Keratinocyte (primary cell): ENCODE results near the gene SULT1C4. TPM values are rescaled to one million over a fixed set of nuclear protein-coding genes. Genes with fewer than 3 reads are reported as not detected.

ENCODE experiments used
- DNase-seq: peaks from one replicate; pipeline ENCODE4 v3.0.0-alpha.2; 2011; ENCODE audit warnings: low read depth, missing footprints, low spot score
- FAIRE-seq: peaks from 2 replicates; lab custom pipeline; 2011; peaks lifted over from hg19 to GRCh38; lab: Jason Lieb, UNC
- H2AFZ ChIP-seq: 2 replicates; pipeline ENCODE4 v1.6.0; 2012; ENCODE audit warnings: low read length, control low read depth, inconsistent platforms; ENCODE audit not compliant: control insufficient read depth
- H3K27ac ChIP-seq: 2 replicates; pipeline ENCODE4 v1.5.1; 2011; ENCODE audit warnings: low read length; ENCODE audit not compliant: control insufficient read depth, insufficient read depth
- H3K27me3 ChIP-seq: 3 replicates; pipeline ENCODE4 v1.6.0; 2011; ENCODE audit warnings: low read length; ENCODE audit not compliant: control insufficient read depth, insufficient read depth; ENCODE audit errors: extremely low read depth
- H3K36me3 ChIP-seq, 2 experiments: 2 replicates in 1 of 2; 3 replicates in 1 of 2; pipeline ENCODE4 v1.5.1; 2011; ENCODE audit warnings: low read length in 2 of 2, mild to moderate bottlenecking in 1 of 2; ENCODE audit not compliant: control insufficient read depth in 2 of 2, insufficient read depth in 2 of 2; ENCODE audit errors: extremely low read depth in 1 of 2
- H3K4me1 ChIP-seq: 3 replicates; pipeline ENCODE4 v1.5.1; 2011; ENCODE audit warnings: low read length; ENCODE audit not compliant: control insufficient read depth, insufficient read depth; ENCODE audit errors: extremely low read depth
- H3K4me2 ChIP-seq: 3 replicates; pipeline ENCODE4 v1.6.0; 2011; ENCODE audit warnings: low read depth, low read length; ENCODE audit not compliant: control insufficient read depth, insufficient read depth; ENCODE audit errors: extremely low read depth
- H3K4me3 ChIP-seq, 3 experiments: fragments of 200-600 bp in 1 of 3; sonication (generic) in 1 of 3; 2 replicates in 2 of 3; 3 replicates in 1 of 3; pipeline ENCODE4 v1.5.1; 2011 to 2016; ENCODE audit warnings: low read length in 3 of 3, mild to moderate bottlenecking in 3 of 3, control low read depth in 2 of 3, inconsistent platforms in 1 of 3, low read depth in 1 of 3, mixed read lengths in 1 of 3, mixed run types in 1 of 3, moderate library complexity in 1 of 3; ENCODE audit not compliant: control insufficient read depth in 2 of 3, insufficient read depth in 2 of 3; ENCODE audit errors: extremely low read depth in 1 of 3
- H3K79me2 ChIP-seq: 2 replicates; pipeline ENCODE4 v1.6.0; 2012; ENCODE audit warnings: low read length; ENCODE audit not compliant: control insufficient read depth, insufficient read depth
- H3K9ac ChIP-seq: 3 replicates; pipeline ENCODE4 v1.6.0; 2011; ENCODE audit warnings: low read length; ENCODE audit not compliant: control insufficient read depth, insufficient read depth; ENCODE audit errors: extremely low read depth
- H3K9me1 ChIP-seq: 3 replicates; pipeline ENCODE4 v1.6.0; 2011; ENCODE audit warnings: low read length; ENCODE audit not compliant: control insufficient read depth, insufficient read depth; ENCODE audit errors: extremely low read depth
- H3K9me3 ChIP-seq: 2 replicates; pipeline ENCODE4 v1.5.1; 2012; ENCODE audit warnings: low read depth, low read length; ENCODE audit not compliant: control insufficient read depth
- H4K20me1 ChIP-seq: 3 replicates; pipeline ENCODE4 v1.6.0; 2011; ENCODE audit warnings: low read length; ENCODE audit not compliant: control insufficient read depth, insufficient read depth; ENCODE audit errors: extremely low read depth
- EZH2 ChIP-seq: IDR thresholded peaks from one replicate; pipeline ENCODE4 v1.6.1; 2012; ENCODE audit warnings: inconsistent platforms, mild to moderate bottlenecking, low read length, moderate library complexity
- dilution Hi-C: fragments of 300-500 bp; cut with MboI; formaldehyde crosslinking; loops from one replicate; pipeline ENCODE4 v1.7.0; 2020; ENCODE audit warnings: low sequenced_read_pairs; ENCODE audit not compliant: extremely low pct_ligation_motif_present
- polyA plus RNA-seq, 5 experiments: library from polyadenylated mRNA; depleted of rRNA in 3 of 5; stranded (reverse) in 3 of 5; stranded (forward) in 1 of 5; unstranded in 1 of 5; fragments of >200 nt; gene quantifications; 1 replicate in 1 of 5; 2 replicates in 3 of 5; 3 replicates in 1 of 5; pipeline versions ENCODE4 v1.2.1 to v1.2.3, GENCODE V29; 2011 to 2012; ENCODE audit warnings: missing spikeins in 2 of 5, low read depth in 1 of 5, low replicate concordance in 1 of 5
- TF ChIP-seq, protein P1 (sequence below), 3 experiments: IDR thresholded peaks in 1 of 3; conservative IDR thresholded peaks in 1 of 3; optimal IDR thresholded peaks in 1 of 3; 2 replicates in 2 of 3; 3 replicates in 1 of 3; pipeline versions ENCODE3 to v1.5.1; 2011; ENCODE audit warnings: low read length in 3 of 3, mild to moderate bottlenecking in 3 of 3, moderate library complexity in 2 of 3, control low read depth in 1 of 3, inconsistent platforms in 1 of 3; ENCODE audit not compliant: insufficient read depth in 2 of 3; ENCODE audit errors: extremely low read depth in 1 of 3

The SULT1C4 gene
- polyA plus RNA-seq, 1 donor (not counting 4 experiments of a cell fraction or from before 2014, with no cell fraction given), result not detected

DNA sequence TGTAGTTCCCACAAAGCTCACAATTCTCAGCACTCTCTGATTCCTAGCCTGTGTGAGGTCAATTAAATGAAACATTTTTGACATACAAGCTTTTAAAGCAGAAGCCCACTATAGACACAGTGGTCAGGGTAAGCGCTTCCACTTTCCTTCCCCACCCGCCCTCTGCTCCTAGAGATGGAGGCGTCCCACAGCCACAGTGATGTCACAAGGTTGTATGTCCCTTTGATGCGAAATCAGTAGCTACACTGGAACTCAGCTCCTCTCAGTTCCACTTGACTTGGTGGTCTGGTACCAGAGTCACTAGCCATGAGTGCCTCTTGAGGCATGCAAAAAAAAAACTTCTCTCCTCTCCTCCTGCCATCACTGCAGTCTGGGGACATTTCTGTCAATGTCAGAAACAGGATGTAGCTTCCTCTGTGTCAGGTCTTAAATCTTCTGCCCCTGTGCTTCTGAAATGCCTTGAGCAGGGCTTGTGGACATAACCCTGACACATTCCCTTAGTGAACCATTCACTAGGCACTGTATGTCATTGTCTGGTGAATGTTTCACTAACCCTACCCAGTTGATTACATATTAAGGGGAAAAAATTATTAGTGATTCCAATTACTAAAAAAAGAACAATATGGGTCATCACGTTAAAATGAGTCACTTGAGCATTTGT, 7.8 kb downstream of the SULT1C4 start:
- DNase-seq, result no peak
- no peaks in the 10 kb centered on the region for H3K9me1 ChIP-seq
- H3K79me2 ChIP-seq, result no peaks in the 10 kb centered on the region
- H3K36me3 ChIP-seq, result no peaks in the 10 kb centered on the region
- TF ChIP-seq EZH2, result no peak
- TF ChIP-seq, protein P1, sequence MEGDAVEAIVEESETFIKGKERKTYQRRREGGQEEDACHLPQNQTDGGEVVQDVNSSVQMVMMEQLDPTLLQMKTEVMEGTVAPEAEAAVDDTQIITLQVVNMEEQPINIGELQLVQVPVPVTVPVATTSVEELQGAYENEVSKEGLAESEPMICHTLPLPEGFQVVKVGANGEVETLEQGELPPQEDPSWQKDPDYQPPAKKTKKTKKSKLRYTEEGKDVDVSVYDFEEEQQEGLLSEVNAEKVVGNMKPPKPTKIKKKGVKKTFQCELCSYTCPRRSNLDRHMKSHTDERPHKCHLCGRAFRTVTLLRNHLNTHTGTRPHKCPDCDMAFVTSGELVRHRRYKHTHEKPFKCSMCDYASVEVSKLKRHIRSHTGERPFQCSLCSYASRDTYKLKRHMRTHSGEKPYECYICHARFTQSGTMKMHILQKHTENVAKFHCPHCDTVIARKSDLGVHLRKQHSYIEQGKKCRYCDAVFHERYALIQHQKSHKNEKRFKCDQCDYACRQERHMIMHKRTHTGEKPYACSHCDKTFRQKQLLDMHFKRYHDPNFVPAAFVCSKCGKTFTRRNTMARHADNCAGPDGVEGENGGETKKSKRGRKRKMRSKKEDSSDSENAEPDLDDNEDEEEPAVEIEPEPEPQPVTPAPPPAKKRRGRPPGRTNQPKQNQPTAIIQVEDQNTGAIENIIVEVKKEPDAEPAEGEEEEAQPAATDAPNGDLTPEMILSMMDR (optimal IDR thresholded peaks at IDR 0.05 in 1 of 3, IDR thresholded peaks at IDR 0.05 in 1 of 3, conservative IDR thresholded peaks at IDR 0.05 in 1 of 3; ENCODE audit: extremely low read depth in 1 of 3, insufficient read depth in 2 of 3, low read length in 3 of 3), result no peak
- no peak overlapping the region for H3K4me2 ChIP-seq
- dilution Hi-C loops, result no loop called here
- H3K9me3 ChIP-seq, result no peaks in the 10 kb centered on the region
- no peaks in the 10 kb centered on the region for H4K20me1 ChIP-seq
- peaks cover 5% of the 10 kb centered on the region for H3K4me1 ChIP-seq
- no peak overlapping the region for H3K27ac ChIP-seq
- H3K4me3 ChIP-seq, result no peak overlapping the region
- H3K9ac ChIP-seq, result no peak overlapping the region
- H2AFZ ChIP-seq, result no peak overlapping the region
- no peak for FAIRE-seq
- H3K27me3 ChIP-seq, result no peaks in the 10 kb centered on the region

DNA sequence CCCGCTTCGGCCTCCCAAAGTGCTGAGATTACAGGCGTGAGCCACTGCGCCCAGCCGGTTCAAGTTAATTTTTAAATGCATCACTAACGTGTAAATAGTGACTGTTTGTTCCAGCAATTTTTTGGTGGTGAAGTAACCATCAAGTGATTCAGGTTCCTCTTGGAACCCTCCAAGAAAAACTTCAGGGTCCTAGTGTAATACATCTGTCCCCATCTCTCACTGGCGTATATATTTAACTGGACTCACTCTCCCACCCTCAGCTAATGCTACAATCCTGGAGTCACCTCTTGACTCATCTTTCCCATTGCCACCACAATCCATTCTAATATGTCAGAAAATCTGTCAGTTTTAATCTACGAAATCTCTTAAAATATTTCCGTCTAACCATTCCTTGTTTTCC, 10.3 kb downstream of the SULT1C4 start:
- Histone ChIP-seq H2AFZ (no peak overlapping the region), H3K4me1 (no peaks in the 10 kb centered on the region), H3K27ac (no peak overlapping the region), H3K4me3 (no peak overlapping the region), H3K9me1 (no peaks in the 10 kb centered on the region), H4K20me1 (no peaks in the 10 kb centered on the region), H3K79me2 (no peaks in the 10 kb centered on the region), H3K9me3 (no peaks in the 10 kb centered on the region), H3K27me3 (no peaks in the 10 kb centered on the region), H3K36me3 (no peaks in the 10 kb centered on the region), H3K9ac (no peak overlapping the region), H3K4me2 (no peak overlapping the region)
- dilution Hi-C loops, result no loop called here
- FAIRE-seq, result no peak
- TF ChIP-seq EZH2, result no peak
- TF ChIP-seq, protein P1 (optimal IDR thresholded peaks at IDR 0.05 in 1 of 3, IDR thresholded peaks at IDR 0.05 in 1 of 3, conservative IDR thresholded peaks at IDR 0.05 in 1 of 3; ENCODE audit: extremely low read depth in 1 of 3, insufficient read depth in 2 of 3, low read length in 3 of 3), result no peak
- DNase-seq, result no peak
